ENCODE measurements around the gene LY6G6C. TPM values are rescaled to one million over a fixed set of nuclear protein-coding genes. Genes with fewer than 3 reads are reported as not detected.

The LY6G6C gene
- total RNA-seq, 1 experiment from 2014 or later, result not detected

DNA sequence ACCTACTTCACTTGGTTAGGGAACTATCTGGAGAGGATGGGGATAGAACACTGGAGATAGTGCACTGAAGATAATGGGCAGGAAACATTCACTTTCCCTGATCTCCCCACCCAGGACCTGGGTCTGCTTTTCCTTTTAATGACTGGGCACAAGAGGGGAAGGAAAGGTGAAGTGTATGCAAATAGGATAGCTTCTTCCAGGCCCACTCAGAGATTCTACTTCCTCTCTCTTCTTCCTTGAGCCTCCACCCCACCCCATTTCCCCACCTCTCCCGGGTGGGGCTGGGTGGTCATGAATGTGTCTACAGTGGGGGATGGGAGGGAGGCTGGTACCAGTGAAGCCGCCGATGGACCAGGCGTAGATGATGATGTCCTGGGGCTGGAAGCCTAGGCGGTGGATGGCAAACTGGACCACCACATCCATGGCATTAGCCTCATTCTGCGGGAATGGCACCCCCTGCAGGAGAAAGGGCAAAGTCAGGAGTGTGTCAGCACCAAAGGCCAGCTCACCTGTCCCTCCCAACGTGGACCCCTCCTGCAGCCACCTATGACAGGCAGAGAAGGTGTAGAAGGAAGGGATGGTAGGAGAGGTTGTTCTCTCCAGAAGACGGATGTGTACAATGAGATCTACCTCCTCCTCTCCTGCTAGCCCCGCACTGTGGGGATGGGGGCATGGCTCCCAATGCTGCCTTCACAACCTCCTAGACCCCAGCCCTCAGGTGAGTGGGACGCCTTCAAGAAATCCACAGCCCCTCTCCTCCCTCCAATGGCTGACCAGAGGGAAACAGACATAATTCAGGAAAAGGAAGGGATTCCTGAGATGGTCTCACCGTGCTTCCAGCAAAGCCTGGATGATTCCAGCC is 32.1 kb downstream of the LY6G6C start:
- H3K27ac Mint-ChIP-seq, result no peak overlapping the region
- Histone ChIP-seq H3K4me2 (ENCODE audit: insufficient read depth, insufficient read length, low read length) (no peak overlapping the region), H3K23ac (ENCODE audit: insufficient read length, low read depth, low read length) (no peak overlapping the region), H3K79me1 (ENCODE audit: insufficient read depth, low read depth, low read length, poor library complexity, severe bottlenecking) (no peaks in the 10 kb centered on the region), H2BK12ac (ENCODE audit: insufficient read length, low read depth, low read length) (no peak overlapping the region), H3K9me3 (ENCODE audit: control insufficient read depth, low read depth, low read length) (no peaks in the 10 kb centered on the region), H4K20me1 (ENCODE audit: control insufficient read depth, insufficient read depth, insufficient read length) (no peaks in the 10 kb centered on the region), H2BK20ac (ENCODE audit: low read depth, low read length, poor library complexity, severe bottlenecking) (no peak overlapping the region), H2BK5ac (ENCODE audit: insufficient read length, low read length) (no peak overlapping the region), H2BK120ac (ENCODE audit: low read depth, low read length, poor library complexity, severe bottlenecking) (no peak overlapping the region), H2AFZ (ENCODE audit: low read length) (no peak overlapping the region), H3K14ac (ENCODE audit: insufficient read depth, low read length) (no peak overlapping the region), H3K27me3 (ENCODE audit: insufficient read depth, low read length) (no peaks in the 10 kb centered on the region), H4K5ac (ENCODE audit: insufficient read length, low read depth, low read length) (no peak overlapping the region), H3K9ac (ENCODE audit: extremely low read depth, insufficient read length, low read length) (no peak overlapping the region), H3K23me2 (ENCODE audit: insufficient read length, low read depth, low read length, poor library complexity, severe bottlenecking) (no peaks in the 10 kb centered on the region), H2BK15ac (ENCODE audit: low read depth, low read length) (no peak overlapping the region; the same call in 1 of the 2 replicates), H3K4ac (ENCODE audit: low read depth, low read length) (no peak overlapping the region), H3K79me2 (ENCODE audit: insufficient read depth, low read length) (no peaks in the 10 kb centered on the region), H3K4me1 (ENCODE audit: insufficient read depth, low read length) (no peaks in the 10 kb centered on the region), H3K18ac (ENCODE audit: insufficient read length, low read depth, low read length) (no peak overlapping the region), H3K27ac (ENCODE audit: insufficient read length, low read depth, low read length) (no peak overlapping the region), H4K8ac (replicated peaks; ENCODE audit: insufficient read length, low read depth, low read length) (no peak overlapping the region), H3K56ac (ENCODE audit: insufficient read length, low read depth, low read length) (no peak overlapping the region), H2AK5ac (ENCODE audit: insufficient read length, low read length) (no peak overlapping the region), H4K91ac (ENCODE audit: insufficient read length, low read depth, low read length) (no peak overlapping the region), H3T11ph (ENCODE audit: low read length) (no peak overlapping the region)
- H3K27me3 Mint-ChIP-seq (ENCODE audit: low read depth), result no peaks in the 10 kb centered on the region
- TF ChIP-seq, protein P1, sequence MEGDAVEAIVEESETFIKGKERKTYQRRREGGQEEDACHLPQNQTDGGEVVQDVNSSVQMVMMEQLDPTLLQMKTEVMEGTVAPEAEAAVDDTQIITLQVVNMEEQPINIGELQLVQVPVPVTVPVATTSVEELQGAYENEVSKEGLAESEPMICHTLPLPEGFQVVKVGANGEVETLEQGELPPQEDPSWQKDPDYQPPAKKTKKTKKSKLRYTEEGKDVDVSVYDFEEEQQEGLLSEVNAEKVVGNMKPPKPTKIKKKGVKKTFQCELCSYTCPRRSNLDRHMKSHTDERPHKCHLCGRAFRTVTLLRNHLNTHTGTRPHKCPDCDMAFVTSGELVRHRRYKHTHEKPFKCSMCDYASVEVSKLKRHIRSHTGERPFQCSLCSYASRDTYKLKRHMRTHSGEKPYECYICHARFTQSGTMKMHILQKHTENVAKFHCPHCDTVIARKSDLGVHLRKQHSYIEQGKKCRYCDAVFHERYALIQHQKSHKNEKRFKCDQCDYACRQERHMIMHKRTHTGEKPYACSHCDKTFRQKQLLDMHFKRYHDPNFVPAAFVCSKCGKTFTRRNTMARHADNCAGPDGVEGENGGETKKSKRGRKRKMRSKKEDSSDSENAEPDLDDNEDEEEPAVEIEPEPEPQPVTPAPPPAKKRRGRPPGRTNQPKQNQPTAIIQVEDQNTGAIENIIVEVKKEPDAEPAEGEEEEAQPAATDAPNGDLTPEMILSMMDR (conservative IDR thresholded peaks at IDR 0.05), result peak; percentile 71
- H3K4me1 Mint-ChIP-seq, result peaks cover 5 to 10% of the 10 kb centered on the region in 2 experiments; a peak in 3 of 4 replicates
- peaks cover 14 to 62% (median 40%) of the 10 kb centered on the region in 3 experiments for H3K36me3 Mint-ChIP-seq (ENCODE audit: insufficient read depth in 1 of 3, low read depth in 3 of 3)
- H3K9me3 Mint-ChIP-seq, result no peaks in the 10 kb centered on the region; a peak in 1 of 5 replicates
- no CpG with 5 or more reads among the region's 11 CpGs for WGBS (ENCODE audit: extremely low coverage, insufficient read length, low lambda C conversion rate)
- H3K4me3 Mint-ChIP-seq, result no peak overlapping the region; a peak in 1 of 5 replicates
- DNase-seq, result peak; percentile 65

Data from H9 (cell line).